Prostate gland (tissue), 2 donors: ENCODE data around the gene SMC1A. TPM values are rescaled to one million over a fixed set of nuclear protein-coding genes. Genes with fewer than 3 reads are reported as not detected.

Experiments
- DNase-seq: peaks from one replicate; pipeline ENCODE4 v3.0.0-alpha.2; 2019; ENCODE audit warnings: low spot score
- H3K27ac ChIP-seq, 2 donors: fragments of 200-600 bp; sonication (generic); 2 replicates each; pipeline ENCODE4 v1.5.1; 2017 to 2019
- H3K27me3 ChIP-seq: fragments of 200-600 bp; sonication (generic); replicated peaks from 2 replicates; pipeline ENCODE4 v1.5.1; 2019; ENCODE audit not compliant: insufficient read depth
- H3K36me3 ChIP-seq, 2 donors: fragments of 200-600 bp; sonication (generic); 1 replicate in 1 of 2; 2 replicates in 1 of 2; pipeline versions ENCODE4 v1.5.1 to v1.8.1; 2017 to 2019
- H3K4me1 ChIP-seq: fragments of 200-600 bp; sonication (generic); replicated peaks from 2 replicates; pipeline ENCODE4 v1.5.1; 2019
- H3K4me3 ChIP-seq, 2 donors: fragments of 200-600 bp; sonication (generic); 2 replicates each; pipeline ENCODE4 v1.5.1; 2017 to 2019
- H3K9me3 ChIP-seq: fragments of 200-600 bp; sonication (generic); 2 replicates; pipeline ENCODE4 v1.5.1; 2017
- POLR2A ChIP-seq: fragments of 450-650 bp; IDR thresholded peaks from one replicate; pipeline ENCODE4 v1.6.1; 2016; ENCODE audit warnings: antibody characterized with exemption, mild to moderate bottlenecking
- POLR2AphosphoS5 ChIP-seq: sonication (generic); formaldehyde crosslinking; IDR thresholded peaks from one replicate; pipeline ENCODE4 v1.6.1; 2017; ENCODE audit warnings: antibody characterized with exemption
- WGBS: methylation state at CpG from one replicate; pipeline ENCODE4 v1.1.5; 2018; 5-methylcytosine and 5-hydroxymethylcytosine counted together
- intact Hi-C: fragments of 100-400 bp; cut with DNase I; formaldehyde crosslinking; loops from one replicate; pipeline ENCODE4 v1.14.2; 2022
- total RNA-seq, 2 donors: library from RNA; depleted of rRNA; stranded (reverse); fragments of >200 nt; gene quantifications; one replicate each; pipeline ENCODE4 v1.1.0, GENCODE V29; 2016
- TF ChIP-seq, protein P1 (sequence below), 4 experiments: fragments of 200-600 bp in 2 of 4; fragments of 450-650 bp in 2 of 4; sonication (generic) in 2 of 4; IDR thresholded peaks; 1 replicate in 3 of 4; 2 replicates in 1 of 4; pipeline ENCODE4 v1.5.1; 2016 to 2019; ENCODE audit warnings: antibody characterized with exemption in 4 of 4, mild to moderate bottlenecking in 2 of 4, moderate library complexity in 2 of 4

Gene SMC1A
- total RNA-seq, 2 donors from 2014 or later, result 31.1 to 35.4 TPM

DNA sequence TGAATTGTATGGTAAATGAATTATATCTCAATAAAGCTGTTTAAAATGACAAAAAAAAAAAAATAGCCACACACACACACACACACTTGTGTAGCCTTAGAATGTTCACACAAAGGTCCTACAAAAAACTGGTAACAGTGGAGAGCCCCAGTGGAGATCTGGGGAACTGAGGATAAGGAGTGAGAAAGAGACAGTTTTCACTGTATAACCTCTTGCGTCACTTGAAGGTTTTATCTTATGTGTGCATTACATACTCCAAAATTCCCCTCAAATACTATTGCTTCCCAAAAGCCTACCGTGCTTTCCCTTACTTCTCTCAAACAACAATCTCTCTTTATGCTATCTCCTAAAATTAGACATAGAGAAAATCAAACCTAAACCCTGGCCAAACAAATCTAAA, 67.8 kb downstream of the SMC1A start:
- no peaks in the 10 kb centered on the region for H3K36me3 ChIP-seq
- H3K27ac ChIP-seq, result no peak overlapping the region
- 45% methylated on average over 2 of the region's 2 CpGs for WGBS
- no peaks in the 10 kb centered on the region for H3K27me3 ChIP-seq
- TF ChIP-seq POLR2AphosphoS5 (no peak), POLR2A (no peak)
- TF ChIP-seq, protein P1, sequence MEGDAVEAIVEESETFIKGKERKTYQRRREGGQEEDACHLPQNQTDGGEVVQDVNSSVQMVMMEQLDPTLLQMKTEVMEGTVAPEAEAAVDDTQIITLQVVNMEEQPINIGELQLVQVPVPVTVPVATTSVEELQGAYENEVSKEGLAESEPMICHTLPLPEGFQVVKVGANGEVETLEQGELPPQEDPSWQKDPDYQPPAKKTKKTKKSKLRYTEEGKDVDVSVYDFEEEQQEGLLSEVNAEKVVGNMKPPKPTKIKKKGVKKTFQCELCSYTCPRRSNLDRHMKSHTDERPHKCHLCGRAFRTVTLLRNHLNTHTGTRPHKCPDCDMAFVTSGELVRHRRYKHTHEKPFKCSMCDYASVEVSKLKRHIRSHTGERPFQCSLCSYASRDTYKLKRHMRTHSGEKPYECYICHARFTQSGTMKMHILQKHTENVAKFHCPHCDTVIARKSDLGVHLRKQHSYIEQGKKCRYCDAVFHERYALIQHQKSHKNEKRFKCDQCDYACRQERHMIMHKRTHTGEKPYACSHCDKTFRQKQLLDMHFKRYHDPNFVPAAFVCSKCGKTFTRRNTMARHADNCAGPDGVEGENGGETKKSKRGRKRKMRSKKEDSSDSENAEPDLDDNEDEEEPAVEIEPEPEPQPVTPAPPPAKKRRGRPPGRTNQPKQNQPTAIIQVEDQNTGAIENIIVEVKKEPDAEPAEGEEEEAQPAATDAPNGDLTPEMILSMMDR (IDR thresholded peaks at IDR 0.05), result no peak
- no peaks in the 10 kb centered on the region for H3K4me1 ChIP-seq
- H3K4me3 ChIP-seq, result no peak overlapping the region
- DNase-seq, result no peak
- intact Hi-C loops, result no loop called here
- no peaks in the 10 kb centered on the region for H3K9me3 ChIP-seq

DNA sequence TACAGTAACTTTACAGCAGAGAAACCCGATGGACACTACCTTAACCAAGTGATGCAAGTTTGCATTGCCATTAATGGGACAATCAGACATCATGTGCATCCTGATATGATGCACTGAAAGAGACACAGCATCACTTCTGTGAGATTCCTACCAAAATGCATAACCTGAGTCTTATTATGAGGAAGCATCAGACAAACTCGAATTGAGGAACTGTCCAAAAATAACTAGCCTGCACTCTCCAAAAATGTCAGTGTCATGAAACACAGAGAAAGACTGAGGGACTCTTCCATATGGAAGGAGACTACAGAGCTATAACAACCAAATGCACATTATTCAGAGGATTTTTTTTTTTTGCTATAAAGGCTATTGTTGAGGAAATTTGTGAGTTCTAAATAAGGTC, 74.5 kb downstream of the SMC1A start:
- intact Hi-C loops, result no loop called here
- Histone ChIP-seq H3K4me3 (no peak overlapping the region), H3K27me3 (no peaks in the 10 kb centered on the region), H3K36me3 (no peaks in the 10 kb centered on the region), H3K4me1 (no peaks in the 10 kb centered on the region), H3K9me3 (no peaks in the 10 kb centered on the region), H3K27ac (no peak overlapping the region)
- TF ChIP-seq, protein P1 (IDR thresholded peaks at IDR 0.05), result no peak
- no peak for TF ChIP-seq POLR2A
- no peak for TF ChIP-seq POLR2AphosphoS5
- no peak for DNase-seq
- WGBS, result 55% methylated on average over 2 of the region's 2 CpGs

DNA sequence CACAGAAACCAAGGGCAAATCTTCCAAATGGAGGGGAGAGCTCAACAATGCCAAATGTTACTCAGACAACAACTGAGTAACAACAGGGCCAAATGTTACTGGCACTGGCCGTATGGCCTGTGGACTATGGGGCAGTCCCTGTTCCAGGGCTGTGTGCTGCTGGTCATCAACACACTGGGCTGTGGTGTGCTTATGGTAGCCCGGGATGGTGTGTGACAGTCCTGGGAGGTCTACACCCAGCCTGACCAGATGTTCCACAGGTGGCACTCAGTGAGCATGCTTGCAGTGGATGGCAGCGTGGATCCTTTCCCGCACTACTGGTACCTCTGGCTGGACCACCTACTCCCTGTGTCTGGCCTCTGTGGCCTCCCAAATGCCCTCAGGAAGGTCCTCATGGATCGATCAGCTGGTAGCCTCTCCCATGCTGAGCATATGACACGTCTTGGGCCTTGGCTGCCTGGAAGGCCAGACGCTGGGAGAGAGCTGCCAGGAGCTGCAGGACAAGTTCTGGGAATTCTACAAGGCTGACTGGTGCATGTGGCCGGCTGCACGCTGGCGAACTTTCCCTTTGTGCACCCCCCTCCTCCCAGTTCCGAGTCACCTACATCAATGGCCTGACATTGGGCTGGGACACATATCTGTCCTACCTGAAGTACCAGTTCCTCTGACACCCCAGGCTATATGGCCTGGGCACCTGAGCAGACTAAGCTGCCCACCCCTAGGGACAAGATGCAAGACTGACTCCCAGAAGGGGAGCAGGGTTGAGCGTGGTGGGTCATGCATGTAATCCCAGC, 81.4 kb downstream of the SMC1A start:
- intact Hi-C loops, result no loop called here
- TF ChIP-seq, protein P1 (IDR thresholded peaks at IDR 0.05), result no peak
- TF ChIP-seq POLR2A (no peak), POLR2AphosphoS5 (no peak)
- no peak for DNase-seq
- H3K4me1 ChIP-seq, result no peaks in the 10 kb centered on the region
- H3K36me3 ChIP-seq, result no peaks in the 10 kb centered on the region
- H3K27me3 ChIP-seq, result no peaks in the 10 kb centered on the region
- H3K4me3 ChIP-seq, result no peak overlapping the region
- H3K27ac ChIP-seq, result no peak overlapping the region
- 60% methylated on average over 3 of the region's 12 CpGs for WGBS
- no peaks in the 10 kb centered on the region for H3K9me3 ChIP-seq

DNA sequence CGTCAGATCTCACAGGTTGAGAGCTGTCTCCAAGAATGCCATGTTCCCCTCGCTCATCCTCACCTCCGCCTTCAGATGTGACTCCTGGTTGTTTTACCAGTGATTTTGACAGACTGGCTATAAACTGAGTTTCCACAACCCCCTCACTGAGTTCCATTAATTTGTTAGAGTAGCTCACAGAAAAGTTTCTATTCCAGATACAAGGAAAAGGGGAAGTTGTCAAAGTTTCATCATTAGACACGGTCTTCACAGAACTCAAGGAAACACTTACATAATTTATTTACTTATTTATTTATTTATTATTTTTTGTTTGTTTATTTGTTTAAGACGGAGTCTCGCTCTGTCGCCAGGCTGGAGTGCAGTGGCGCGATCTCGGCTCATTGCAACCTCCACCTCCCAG, 85.4 kb downstream of the SMC1A start:
- H3K27me3 ChIP-seq, result no peaks in the 10 kb centered on the region
- H3K4me3 ChIP-seq, result no peak overlapping the region
- no peaks in the 10 kb centered on the region for H3K9me3 ChIP-seq
- 88% methylated on average over 10 of the region's 10 CpGs for WGBS
- intact Hi-C loops, result no loop called here
- H3K27ac ChIP-seq, result no peak overlapping the region
- no peaks in the 10 kb centered on the region for H3K36me3 ChIP-seq
- no peak for DNase-seq
- no peaks in the 10 kb centered on the region for H3K4me1 ChIP-seq
- TF ChIP-seq POLR2AphosphoS5, result no peak
- TF ChIP-seq, protein P1 (IDR thresholded peaks at IDR 0.05), result no peak
- no peak for TF ChIP-seq POLR2A

DNA sequence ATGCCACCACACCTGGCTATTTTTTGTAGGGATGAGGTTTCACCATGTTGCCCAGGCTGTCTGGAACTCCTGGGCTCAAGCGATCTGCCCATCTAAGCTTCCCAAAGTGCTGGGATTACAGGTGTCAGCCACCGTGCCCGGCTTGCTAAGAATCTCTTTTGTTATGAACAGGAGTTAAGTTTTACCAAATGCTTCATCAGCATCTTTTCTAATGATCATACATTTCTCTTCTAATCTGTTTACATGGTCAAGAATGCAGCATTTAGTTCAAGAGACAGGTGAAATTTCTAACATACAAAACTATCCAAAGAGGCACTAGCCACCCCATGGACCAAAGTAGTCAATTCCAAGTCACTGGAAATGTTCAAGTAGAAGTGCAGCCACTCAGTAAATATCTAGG, 88.6 kb downstream of the SMC1A start:
- H3K9me3 ChIP-seq, result no peaks in the 10 kb centered on the region
- no peak overlapping the region for H3K4me3 ChIP-seq
- intact Hi-C loops, result no loop called here
- H3K27me3 ChIP-seq, result no peaks in the 10 kb centered on the region
- TF ChIP-seq POLR2A (no peak), POLR2AphosphoS5 (no peak)
- TF ChIP-seq, protein P1 (IDR thresholded peaks at IDR 0.05), result no peak
- H3K36me3 ChIP-seq, result no peaks in the 10 kb centered on the region
- DNase-seq, result no peak
- WGBS, result 77% methylated on average over 3 of the region's 3 CpGs
- H3K27ac ChIP-seq, result no peak overlapping the region
- no peaks in the 10 kb centered on the region for H3K4me1 ChIP-seq
